SJSA1 (cell line): ENCODE measurements around the gene CHM. TPM values are rescaled to one million over a fixed set of nuclear protein-coding genes. Genes with fewer than 3 reads are reported as not detected.

Experiments used
- DNase-seq, 2 experiments: peaks; one replicate each; pipeline ENCODE4 v3.0.0-alpha.2; 2015 to 2020; ENCODE audit warnings: low spot score in 2 of 2, low read depth in 1 of 2
- H3K27ac ChIP-seq: fragments of 250-450 bp; sonication (Bioruptor Pico); 2 replicates; pipeline ENCODE4 v1.5.1; 2020; ENCODE audit warnings: mild to moderate bottlenecking, moderate library complexity
- H3K27me3 ChIP-seq: fragments of 250-450 bp; sonication (Bioruptor Pico); replicated peaks from 2 replicates; pipeline ENCODE4 v1.5.1; 2020; ENCODE audit warnings: mild to moderate bottlenecking, moderate library complexity
- H3K36me3 ChIP-seq: fragments of 250-450 bp; sonication (Bioruptor Pico); 2 replicates; pipeline ENCODE4 v1.5.1; 2020; ENCODE audit warnings: mild to moderate bottlenecking
- H3K4me1 ChIP-seq: fragments of 250-450 bp; sonication (Bioruptor Pico); replicated peaks from 2 replicates; pipeline ENCODE4 v1.6.1; 2021; ENCODE audit warnings: mild to moderate bottlenecking
- H3K4me3 ChIP-seq: fragments of 250-450 bp; sonication (Bioruptor Pico); 2 replicates; pipeline ENCODE4 v1.5.1; 2020; ENCODE audit warnings: mild to moderate bottlenecking
- H3K9me3 ChIP-seq: fragments of 250-450 bp; sonication (Bioruptor Pico); replicated peaks from 2 replicates; pipeline ENCODE4 v1.5.1; 2020; ENCODE audit warnings: mild to moderate bottlenecking
- total RNA-seq: library from RNA; depleted of rRNA; stranded (reverse); fragments of >200 nt; shearing (Covaris generic); gene quantifications from 2 replicates; pipeline ENCODE4 v1.2.3, GENCODE V29; 2014; rRNA removed

CHM gene
- total RNA-seq, 1 experiment from 2014 or later = 27.0 TPM

DNA sequence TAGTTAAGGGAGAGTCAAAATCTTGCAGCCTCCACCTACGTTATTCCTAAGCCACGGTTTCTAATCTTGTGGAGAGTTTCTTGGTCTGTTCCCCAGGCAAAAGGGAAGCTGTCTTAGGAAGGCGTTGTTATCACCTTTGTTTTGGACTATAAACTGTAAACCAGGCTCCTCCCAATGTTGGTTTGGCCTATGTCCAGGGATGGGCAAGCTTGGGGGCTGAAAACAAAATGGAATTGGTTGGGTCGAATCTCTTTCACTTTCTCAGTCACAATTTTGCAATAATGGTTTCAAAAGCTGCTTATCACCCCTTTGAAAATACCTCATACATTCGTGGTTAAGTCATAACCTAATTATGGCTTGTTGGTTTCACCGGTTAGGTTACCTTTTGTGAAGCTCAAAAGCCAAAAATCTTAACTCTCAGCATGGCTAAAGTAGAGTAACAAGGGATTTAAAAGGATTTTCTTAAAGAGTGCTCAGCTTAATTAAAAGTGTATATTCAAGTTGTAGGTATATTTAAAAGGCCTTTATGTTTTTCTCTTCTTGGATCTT, 232.1 kb downstream of the CHM start:
- no peaks in the 10 kb centered on the region for H3K4me1 ChIP-seq
- H3K27me3 ChIP-seq = no peaks in the 10 kb centered on the region
- no peaks in the 10 kb centered on the region for H3K36me3 ChIP-seq
- H3K27ac ChIP-seq = no peak overlapping the region
- DNase-seq = no peak
- H3K9me3 ChIP-seq = no peaks in the 10 kb centered on the region
- no peak overlapping the region for H3K4me3 ChIP-seq

Other genes starting within 250 kb of the CHM start
- gene DACH2, start 100.9 kb upstream of the CHM start, total RNA-seq = not detected in 2 replicates